NCI-H2107 treated with DMSO at 0.1 percent for 48 hours (cell line): ENCODE measurements around the gene SLC10A3.

Source experiments
- DNase-seq: peaks from one replicate; lab custom pipeline; 2025; ENCODE audit not compliant: unreplicated experiment; lab: John Stamatoyannopoulos, UW

Gene SLC10A3

DNA sequence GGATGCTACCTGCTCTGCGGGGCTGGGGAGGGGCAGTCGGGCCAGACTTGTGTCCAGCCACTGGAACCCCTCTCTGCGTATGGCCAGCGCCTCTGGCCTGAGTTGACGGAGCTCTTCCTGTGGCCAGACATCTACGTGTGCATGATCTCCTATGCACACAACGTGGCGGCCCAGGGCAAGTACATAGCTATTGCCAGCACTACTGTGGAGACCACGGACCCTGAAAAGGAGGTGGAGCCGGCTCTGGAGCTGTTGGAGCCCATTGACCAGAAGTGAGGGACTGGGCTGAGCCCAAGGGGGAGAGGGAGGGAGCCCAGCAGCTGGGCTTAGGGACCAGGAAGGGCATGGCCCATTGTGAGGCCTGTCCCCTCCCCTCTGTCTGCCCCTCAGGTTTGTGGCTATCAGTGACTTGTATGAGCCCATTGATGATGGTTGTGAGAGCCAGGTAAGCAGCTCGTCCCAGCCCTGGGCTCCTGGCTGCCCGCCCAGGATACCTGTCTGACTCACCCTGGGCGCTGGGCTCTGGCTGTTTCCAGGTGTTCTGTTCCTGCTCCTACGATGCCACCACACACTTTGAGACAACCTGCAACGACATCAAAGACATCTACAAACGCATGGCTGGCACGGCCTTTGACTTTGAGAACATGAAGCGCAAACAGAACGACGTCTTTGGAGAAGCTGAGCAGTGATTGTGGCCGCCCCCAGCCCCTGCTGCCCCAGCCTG lies 48.3 kb downstream of the SLC10A3 start:
- no peak for DNase-seq

DNA sequence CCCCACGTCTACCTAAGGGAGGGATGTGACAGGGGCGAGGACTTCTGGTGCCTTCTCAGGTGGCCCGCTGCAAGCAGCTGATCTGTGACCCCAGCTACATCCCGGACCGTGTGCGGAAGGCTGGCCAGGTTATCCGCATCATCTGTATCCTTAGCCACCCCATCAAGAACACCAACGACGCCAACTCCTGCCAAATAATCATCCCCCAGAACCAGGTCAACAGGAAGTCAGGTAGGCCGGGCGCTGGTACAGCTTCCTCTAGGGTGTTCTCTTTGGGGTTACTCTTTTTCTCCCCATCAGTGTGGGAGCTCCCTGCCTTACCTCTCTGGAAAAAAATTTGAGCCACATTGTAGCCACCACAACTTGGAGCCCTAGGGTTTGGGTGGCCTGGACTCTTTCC lies 48.9 kb downstream of the SLC10A3 start:
- no peak for DNase-seq

DNA sequence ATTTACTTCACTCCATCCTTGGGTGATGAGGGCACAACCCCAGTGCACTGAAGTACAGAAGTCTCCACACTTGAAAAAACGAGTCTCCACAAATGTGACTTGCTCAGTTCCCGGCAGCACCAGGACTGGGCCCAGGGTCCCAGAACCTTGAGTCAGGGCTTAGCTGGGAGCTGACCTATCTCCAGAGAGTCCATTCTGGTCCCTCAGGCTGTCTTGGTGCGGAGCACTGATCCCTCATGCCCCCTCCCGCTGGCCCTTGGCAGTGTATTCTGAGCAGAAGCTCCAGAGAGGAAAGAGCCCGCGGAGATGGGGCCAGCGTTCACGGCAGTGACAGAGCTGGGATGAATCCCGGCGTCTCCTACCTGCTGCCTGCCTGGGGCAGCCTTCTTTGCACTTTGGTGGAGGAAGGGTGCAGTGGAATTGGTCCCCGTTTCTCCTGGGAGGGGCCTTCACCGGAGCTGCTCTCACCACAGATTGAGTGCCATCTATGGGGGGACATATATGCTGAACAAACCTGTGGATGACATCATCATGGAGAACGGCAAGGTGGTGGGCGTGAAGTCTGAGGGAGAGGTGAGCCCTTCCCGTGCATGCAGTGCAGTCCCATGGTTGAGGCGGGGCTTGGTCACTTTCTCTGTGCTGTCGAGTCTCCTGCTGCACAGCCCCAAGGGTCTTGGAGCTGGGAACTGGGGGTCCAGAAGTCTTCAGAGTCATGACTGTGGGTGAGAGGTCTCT lies 49.6 kb downstream of the SLC10A3 start:
- no peak for DNase-seq

DNA sequence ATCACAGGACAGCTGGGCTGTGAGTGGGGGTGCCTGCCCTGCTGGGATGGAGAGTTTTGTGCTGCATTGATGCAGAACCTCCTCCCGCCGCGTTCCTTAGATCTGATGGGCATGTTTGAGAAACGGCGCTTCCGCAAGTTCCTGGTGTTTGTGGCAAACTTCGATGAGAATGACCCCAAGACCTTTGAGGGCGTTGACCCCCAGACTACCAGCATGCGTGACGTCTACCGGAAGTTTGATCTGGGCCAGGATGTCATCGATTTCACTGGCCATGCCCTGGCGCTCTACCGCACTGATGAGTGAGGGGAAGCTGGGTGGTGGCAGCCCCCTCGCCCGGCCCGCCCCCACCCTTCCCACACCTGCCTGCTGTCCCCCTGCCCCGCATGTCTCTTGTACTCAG lies 50.6 kb downstream of the SLC10A3 start:
- DNase-seq: no peak

DNA sequence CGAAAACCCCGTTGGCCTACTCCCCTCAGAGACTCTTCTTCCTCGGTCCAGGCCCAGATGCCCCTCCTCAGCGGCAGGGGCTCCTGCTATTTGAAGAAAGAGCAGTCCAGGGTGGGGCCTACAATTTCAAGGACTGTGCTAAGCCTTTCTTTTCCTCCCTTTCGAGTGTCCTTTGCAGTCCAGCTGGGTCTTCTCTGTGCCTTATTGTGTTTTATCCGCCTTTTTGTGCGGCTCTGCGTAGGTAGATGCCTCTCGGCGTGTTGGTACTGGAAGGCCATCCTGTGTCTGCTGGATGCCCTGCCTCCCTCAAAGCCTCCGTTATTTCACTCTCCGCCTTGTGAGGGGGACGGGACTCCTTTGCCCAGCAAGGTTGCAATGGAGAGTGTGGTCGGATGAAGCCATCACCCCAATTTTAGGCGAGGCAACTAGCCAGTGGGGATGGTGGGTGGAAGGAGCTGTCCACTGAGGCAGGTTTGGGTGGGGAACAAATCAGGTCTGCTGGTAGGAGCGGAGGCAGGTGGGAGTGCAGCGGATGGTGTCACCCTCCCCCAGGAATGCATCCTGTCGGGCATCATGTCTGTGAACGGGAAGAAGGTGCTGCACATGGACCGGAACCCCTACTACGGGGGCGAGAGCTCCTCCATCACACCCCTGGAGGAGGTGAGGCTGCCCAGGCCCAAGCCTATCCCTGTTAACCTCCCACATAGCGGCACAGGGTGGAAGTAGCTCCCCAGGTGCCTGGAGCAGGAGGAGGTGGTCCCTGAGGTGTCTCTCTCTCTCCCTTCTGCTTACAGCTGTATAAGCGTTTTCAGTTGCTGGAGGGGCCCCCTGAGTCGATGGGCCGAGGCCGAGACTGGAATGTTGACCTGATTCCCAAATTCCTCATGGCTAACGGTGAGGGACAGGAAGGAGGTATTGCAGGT lies 52.2 kb downstream of the SLC10A3 start:
- DNase-seq: no peak
